IMR-90 (cell line): ENCODE measurements around the gene DCUN1D2. TPM values are rescaled to one million over a fixed set of nuclear protein-coding genes. Genes with fewer than 3 reads are reported as not detected.

Source experiments
- ATAC-seq: fragments of 200-7000 bp; cut with Tn5 transposase; 2 replicates; pipeline ENCODE4 v1.9.1; 2020; ENCODE audit warnings: low read depth, mild to moderate bottlenecking, moderate library complexity
- BruUV-seq: library from RNA; stranded (reverse); fragments of 400-500 nt; replicated peaks from 2 replicates; lab custom pipeline; 2021; lab: Mats Ljungman, UMichigan
- CTCF ChIA-PET: fragments of 300-600 bp; formaldehyde crosslinking; extraction: SDS; loops from one replicate; lab custom pipeline; 2021; ENCODE audit warnings: antibody characterized with exemption; lab: Yijun Ruan, JAX
- POLR2A ChIA-PET: fragments of 300-600 bp; sonication (Branson Sonifier 250); formaldehyde crosslinking; loops from one replicate; lab custom pipeline; 2022; ENCODE audit warnings: antibody characterized with exemption; ENCODE audit not compliant: unreplicated experiment; lab: Charles Lee
- DNase-seq: peaks from one replicate; pipeline ENCODE4 v3.0.0; 2013
- H2AFZ ChIP-seq: replicated peaks from 2 replicates; pipeline ENCODE3; 2013; ENCODE audit warnings: low read length, mild to moderate bottlenecking; ENCODE audit not compliant: poor library complexity
- H2AK5ac ChIP-seq: 2 replicates; pipeline ENCODE4 v1.6.1; 2013; ENCODE audit warnings: low read depth, low read length, inconsistent platforms
- H2AK9ac ChIP-seq: replicated peaks from 2 replicates; pipeline ENCODE3; 2013; ENCODE audit warnings: mild to moderate bottlenecking, low read depth, low read length, moderate library complexity; ENCODE audit not compliant: poor library complexity
- H2BK120ac ChIP-seq: 2 replicates; pipeline ENCODE4 v1.6.1; 2013; ENCODE audit warnings: low read depth, low read length, inconsistent platforms
- H2BK15ac ChIP-seq: 3 replicates; pipeline ENCODE4 v1.6.1; 2013; ENCODE audit warnings: low read depth, low read length, inconsistent platforms
- H2BK20ac ChIP-seq: 2 replicates; pipeline ENCODE4 v1.6.1; 2013; ENCODE audit warnings: low read depth, mild to moderate bottlenecking, inconsistent platforms, low read length, moderate library complexity
- H2BK5ac ChIP-seq: 2 replicates; pipeline ENCODE4 v1.6.1; 2013; ENCODE audit warnings: mild to moderate bottlenecking, low read depth, low read length, inconsistent platforms; ENCODE audit not compliant: poor library complexity, severe bottlenecking
- H3K14ac ChIP-seq: replicated peaks from 2 replicates; pipeline ENCODE4 v1.6.1; 2013; ENCODE audit warnings: low read depth, low read length, inconsistent platforms
- H3K18ac ChIP-seq: 2 replicates; pipeline ENCODE4 v1.6.1; 2013; ENCODE audit warnings: low read depth, low read length, control low read depth
- H3K23ac ChIP-seq: 2 replicates; pipeline ENCODE4 v1.6.1; 2013; ENCODE audit warnings: low read depth, low read length, inconsistent platforms
- H3K27ac ChIP-seq: 2 replicates; pipeline ENCODE4 v1.5.1; 2013; ENCODE audit warnings: mild to moderate bottlenecking, control low read depth, low read length; ENCODE audit not compliant: insufficient read depth
- H3K27me3 ChIP-seq: 2 replicates; pipeline ENCODE4 v1.6.1; 2013; ENCODE audit warnings: low read length; ENCODE audit not compliant: control insufficient read depth, insufficient read depth
- H3K36me3 ChIP-seq: 2 replicates; pipeline ENCODE4 v1.6.1; 2013; ENCODE audit warnings: low read length, mixed read lengths; ENCODE audit not compliant: control insufficient read depth, insufficient read depth
- H3K4ac ChIP-seq: 2 replicates; pipeline ENCODE4 v1.6.1; 2013; ENCODE audit warnings: low read depth, low read length, inconsistent platforms
- H3K4me1 ChIP-seq: 2 replicates; pipeline ENCODE4 v1.6.1; 2013; ENCODE audit warnings: low read length, mixed read lengths; ENCODE audit not compliant: control insufficient read depth, insufficient read depth
- H3K4me2 ChIP-seq: 2 replicates; pipeline ENCODE4 v1.6.1; 2013; ENCODE audit warnings: low read depth, mild to moderate bottlenecking, control low read depth, low read length, moderate library complexity
- H3K4me3 ChIP-seq: 2 replicates; pipeline ENCODE4 v1.5.1; 2013; ENCODE audit warnings: low read depth, mild to moderate bottlenecking, control low read depth, low read length, moderate library complexity; ENCODE audit not compliant: insufficient read depth
- H3K56ac ChIP-seq: 2 replicates; pipeline ENCODE4 v1.6.1; 2013; ENCODE audit warnings: low read length, inconsistent platforms; ENCODE audit not compliant: insufficient read depth; ENCODE audit errors: extremely low read depth
- H3K79me1 ChIP-seq, 2 experiments: 2 replicates each; pipeline ENCODE4 v1.6.1; 2013; ENCODE audit warnings: low read length in 2 of 2, inconsistent platforms in 1 of 2, low read depth in 1 of 2
- H3K9ac ChIP-seq: 2 replicates; pipeline ENCODE4 v1.6.1; 2013; ENCODE audit warnings: low read depth, low read length, control low read depth
- H3K9me1 ChIP-seq: 2 replicates; pipeline ENCODE4 v1.6.1; 2013; ENCODE audit warnings: low read length, inconsistent platforms; ENCODE audit not compliant: insufficient read depth
- H3K9me3 ChIP-seq: 2 replicates; pipeline ENCODE4 v1.6.1; 2013; ENCODE audit warnings: low read length; ENCODE audit not compliant: control insufficient read depth, insufficient read depth
- H4K20me1 ChIP-seq: 2 replicates; pipeline ENCODE4 v1.6.1; 2013; ENCODE audit warnings: low read length, inconsistent platforms; ENCODE audit not compliant: insufficient read depth
- H4K5ac ChIP-seq: 2 replicates; pipeline ENCODE4 v1.6.1; 2013; ENCODE audit warnings: mild to moderate bottlenecking, low read depth, low read length, control low read depth
- H4K8ac ChIP-seq, 2 experiments: 2 replicates each; pipeline ENCODE4 v1.6.1; 2013; ENCODE audit warnings: low read depth in 2 of 2, low read length in 2 of 2, control low read depth in 1 of 2, inconsistent platforms in 1 of 2
- H4K91ac ChIP-seq: 2 replicates; pipeline ENCODE4 v1.6.1; 2013; ENCODE audit warnings: low read depth, low read length, inconsistent platforms; ENCODE audit not compliant: insufficient read depth
- BHLHE40 ChIP-seq: fragments of 150-350 bp; IDR thresholded peaks from 2 replicates; pipeline ENCODE4 v1.6.1; 2016; ENCODE audit warnings: mild to moderate bottlenecking, low read depth, low read length
- CEBPB ChIP-seq: IDR thresholded peaks from 2 replicates; pipeline ENCODE4 v1.6.1; 2012; ENCODE audit warnings: low read depth, low read length, improper control_type of control experiment
- CHD1 ChIP-seq: IDR thresholded peaks from 2 replicates; pipeline ENCODE4 v1.6.1; 2012; ENCODE audit warnings: low read depth, low read length, improper control_type of control experiment
- CTCF ChIP-seq: conservative IDR thresholded peaks from 2 replicates; pipeline ENCODE4 v1.5.1; 2012; ENCODE audit warnings: mild to moderate bottlenecking, low read depth, low read length, improper control_type of control experiment
- ELK1 ChIP-seq: fragments of 150-350 bp; IDR thresholded peaks from 2 replicates; pipeline ENCODE4 v1.6.1; 2016; ENCODE audit warnings: low read depth, mild to moderate bottlenecking, low read length, moderate library complexity, borderline replicate concordance
- FOS ChIP-seq: fragments of 150-350 bp; IDR thresholded peaks from 2 replicates; pipeline ENCODE4 v1.6.1; 2016; ENCODE audit warnings: low read depth, low read length
- MAFK ChIP-seq: IDR thresholded peaks from 2 replicates; pipeline ENCODE4 v1.6.1; 2012; ENCODE audit warnings: low read depth, low read length, improper control_type of control experiment
- MAZ ChIP-seq: IDR thresholded peaks from 2 replicates; pipeline ENCODE4 v1.6.1; 2012; ENCODE audit warnings: low read depth, mild to moderate bottlenecking, low read length, improper control_type of control experiment, moderate library complexity, borderline replicate concordance
- MXI1 ChIP-seq: IDR thresholded peaks from 2 replicates; pipeline ENCODE4 v1.6.1; 2012; ENCODE audit warnings: low read depth, mild to moderate bottlenecking, low read length, moderate library complexity, borderline replicate concordance
- NFE2L2 ChIP-seq: fragments of 150-350 bp; IDR thresholded peaks from 2 replicates; pipeline ENCODE4 v1.6.1; 2016; ENCODE audit warnings: low read depth, mild to moderate bottlenecking, low read length
- POLR2A ChIP-seq: IDR thresholded peaks from 2 replicates; pipeline ENCODE4 v1.6.1; 2012; ENCODE audit warnings: mild to moderate bottlenecking, low read depth, low read length
- RAD21 ChIP-seq: IDR thresholded peaks from 2 replicates; pipeline ENCODE4 v1.6.1; 2012; ENCODE audit warnings: low read length, improper control_type of control experiment
- RCOR1 ChIP-seq: IDR thresholded peaks from 2 replicates; pipeline ENCODE4 v1.6.1; 2012; ENCODE audit warnings: mild to moderate bottlenecking, low read length, improper control_type of control experiment; ENCODE audit not compliant: insufficient replicate concordance
- RFX5 ChIP-seq: IDR thresholded peaks from 2 replicates; pipeline ENCODE4 v1.8.0; 2012; ENCODE audit warnings: low read depth, mild to moderate bottlenecking, low read length, moderate library complexity
- SMC3 ChIP-seq: fragments of 150-350 bp; IDR thresholded peaks from 2 replicates; pipeline ENCODE4 v1.6.1; 2016; ENCODE audit warnings: low read depth, mild to moderate bottlenecking, antibody characterized with exemption, low read length, moderate library complexity
- USF2 ChIP-seq: fragments of 150-350 bp; IDR thresholded peaks from 2 replicates; pipeline ENCODE4 v1.6.1; 2017; ENCODE audit warnings: mild to moderate bottlenecking, antibody characterized with exemption, low read length, low read depth
- WGBS, 2 experiments: methylation state at CpG; one replicate each; pipeline versions ENCODE4 v1.1.5 to v1.1.7; 2013; ENCODE audit warnings: missing lambda C conversion rate in 2 of 2; ENCODE audit not compliant: insufficient read length in 1 of 2; ENCODE audit errors: extremely low coverage in 2 of 2; 5-methylcytosine and 5-hydroxymethylcytosine counted together
- dilution Hi-C: fragments of 300-500 bp; cut with HindIII; formaldehyde crosslinking; loops from one replicate; pipeline ENCODE4 v1.14.3; 2018; ENCODE audit warnings: low sequenced_read_pairs; ENCODE audit not compliant: unreplicated experiment
- in situ Hi-C: fragments of 300-500 bp; cut with MboI; formaldehyde crosslinking; loops from 3 replicates; pipeline ENCODE4 v1.14.3; 2019; ENCODE audit warnings: low sequenced_read_pairs, inconsistent platforms, mixed read lengths
- intact Hi-C: fragments of 100-400 bp; cut with micrococcal nuclease; formaldehyde crosslinking; loops from 2 replicates; pipeline ENCODE4 v1.10.0; 2022
- polyA plus RNA-seq, 3 experiments: library from polyadenylated mRNA; depleted of rRNA; stranded (reverse); fragments of >200 nt; gene quantifications; 2 replicates each; pipeline ENCODE4 v1.2.3, GENCODE V29; 2012; ENCODE audit warnings: low replicate concordance in 1 of 3
- total RNA-seq: library from RNA; depleted of rRNA; stranded (reverse); fragments of >200 nt; gene quantifications from 2 replicates; pipeline ENCODE4 v1.2.3, GENCODE V29; 2012

The DCUN1D2 gene
- total and polyA plus RNA-seq, 2 of the 4 experiments (the other 2 are of a cell fraction), result 8.1 to 11.5 TPM

- H3K79me1 ChIP-seq, result peaks cover 3 to 15% of the 10 kb centered on the region in 2 experiments; a peak in 2 of 4 replicates
- H3K18ac ChIP-seq, result no peak overlapping the region
- no peaks in the 10 kb centered on the region for H3K27me3 ChIP-seq
- H3K4me2 ChIP-seq, result no peak overlapping the region
- no peaks in the 10 kb centered on the region; the same call in none of the 2 replicates for H4K20me1 ChIP-seq
- ATAC-seq (no peak), DNase-seq (no peak)
- WGBS, 2 experiments, result 96% methylated on average over 4 of the region's 14 CpGs; no CpG with 5 or more reads in 1 of the 2 experiments
- H2BK15ac ChIP-seq, result no peak overlapping the region
- H3K4me1 ChIP-seq, result peaks cover 2% of the 10 kb centered on the region; the same call in 1 of the 2 replicates
- no TSS peak for BruUV-seq
- no peaks in the 10 kb centered on the region for H3K9me1 ChIP-seq
- H3K4me3 ChIP-seq, result no peak overlapping the region
- H3K36me3 ChIP-seq, result peaks cover 41% of the 10 kb centered on the region
- no peak overlapping the region for H2BK5ac ChIP-seq
- H2BK20ac ChIP-seq, result no peak overlapping the region
- H4K8ac ChIP-seq, result no peak overlapping the region
- H3K14ac ChIP-seq, result no peak overlapping the region
- H3K4ac ChIP-seq, result no peak overlapping the region
- H4K91ac ChIP-seq, result no peak overlapping the region
- no peak overlapping the region for H4K5ac ChIP-seq
- no peak overlapping the region for H2AK9ac ChIP-seq
- ChIA-PET CTCF (interaction anchor here (0.9 kb wide), 1 partner anchor 102 kb away, joined by 4 read pairs; no protein-coding TSS in a partner anchor), POLR2A (no interaction called here)
- intact Hi-C loops (no loop called here), in situ Hi-C loops (no loop called here), dilution Hi-C loops (no loop called here)
- H3K9me3 ChIP-seq, result no peaks in the 10 kb centered on the region
- H2AK5ac ChIP-seq, result no peak overlapping the region
- H3K9ac ChIP-seq, result no peak overlapping the region
- H3K27ac ChIP-seq, result no peak overlapping the region
- H3K56ac ChIP-seq, result no peak overlapping the region
- no peak for TF ChIP-seq CHD1
- TF ChIP-seq RFX5, result no peak
- TF ChIP-seq SMC3, result no peak
- no peak for TF ChIP-seq ELK1
- no peak for TF ChIP-seq RAD21
- TF ChIP-seq FOS, result no peak
- no peak for TF ChIP-seq CTCF
- no peak for TF ChIP-seq RCOR1
- TF ChIP-seq MAFK, result no peak
- no peak for TF ChIP-seq BHLHE40
- TF ChIP-seq USF2, result no peak
- no peak for TF ChIP-seq MAZ
- no peak for TF ChIP-seq CEBPB
- no peak for TF ChIP-seq POLR2A
- no peak for TF ChIP-seq MXI1
- TF ChIP-seq NFE2L2, result no peak
- no peak overlapping the region for H2BK120ac ChIP-seq
- H3K23ac ChIP-seq, result no peak overlapping the region
- H2AFZ ChIP-seq, result peak overlapping the region; percentile 34
These were observed 30.4 kb downstream of the DCUN1D2 start for GRCh38 chr13:113460064-113460555.
